Ectodermal cell (in vitro differentiated cells): ENCODE results near the gene CHPF2.
A peak's percentile ranks its signal among the peaks of the same experiment; 100 is the strongest.

Experiments used
- H3K27ac ChIP-seq: 2 replicates; pipeline ENCODE4 v1.7.0; 2013; ENCODE audit warnings: mild to moderate bottlenecking, low read depth, low read length; ENCODE audit not compliant: insufficient read depth, poor library complexity, severe bottlenecking
- H3K27me3 ChIP-seq: 2 replicates; pipeline ENCODE4 v1.7.0; 2013; ENCODE audit warnings: mild to moderate bottlenecking, low read length; ENCODE audit not compliant: insufficient read depth, control insufficient read depth, poor library complexity, severe bottlenecking
- H3K36me3 ChIP-seq: one replicate; pipeline ENCODE4 v1.7.0; 2013; ENCODE audit warnings: low read length; ENCODE audit not compliant: control insufficient read depth, insufficient read depth
- H3K4me1 ChIP-seq: one replicate; pipeline ENCODE4 v1.7.0; 2013; ENCODE audit warnings: low read length; ENCODE audit not compliant: control insufficient read depth, insufficient read depth
- H3K4me3 ChIP-seq: 2 replicates; pipeline ENCODE4 v1.7.0; 2013; ENCODE audit warnings: low read depth, low read length, control low read depth; ENCODE audit not compliant: insufficient read depth
- H3K9me3 ChIP-seq: 2 replicates; pipeline ENCODE4 v1.7.0; 2013; ENCODE audit warnings: mild to moderate bottlenecking, low read length, moderate library complexity; ENCODE audit not compliant: control insufficient read depth
- WGBS, 2 experiments: methylation state at CpG; one replicate each; pipeline ENCODE4 v1.1.7; 2013; ENCODE audit warnings: missing lambda C conversion rate in 2 of 2; 5-methylcytosine and 5-hydroxymethylcytosine counted together

Gene CHPF2

GRCh38 chr7:151275813-151276577 lies 43.7 kb downstream of the CHPF2 start:
- Histone ChIP-seq H3K27ac (no peak overlapping the region), H3K27me3 (peaks cover 25% of the 10 kb centered on the region), H3K36me3 (no peaks in the 10 kb centered on the region), H3K4me3 (no peak overlapping the region), H3K9me3 (no peaks in the 10 kb centered on the region), H3K4me1 (peaks cover 7% of the 10 kb centered on the region)
- 21 to 30% methylated on average over 10 of the region's 10 CpGs for WGBS, 2 experiments

- Histone ChIP-seq H3K27ac (no peak overlapping the region), H3K4me3 (peak overlapping the region; percentile 22), H3K4me1 (peaks cover 7% of the 10 kb centered on the region), H3K9me3 (no peaks in the 10 kb centered on the region), H3K36me3 (no peaks in the 10 kb centered on the region), H3K27me3 (peaks cover 25% of the 10 kb centered on the region)
- WGBS, 2 experiments = 13% methylated on average over 63 of the region's 63 CpGs
These were observed 44.6 kb downstream of the CHPF2 start for GRCh38 chr7:151276666-151277590.

GRCh38 chr7:151277631-151278030 lies 45.3 kb downstream of the CHPF2 start:
- Histone ChIP-seq H3K36me3 (no peaks in the 10 kb centered on the region), H3K27ac (no peak overlapping the region), H3K27me3 (peaks cover 27% of the 10 kb centered on the region), H3K4me1 (peaks cover 7% of the 10 kb centered on the region), H3K9me3 (no peaks in the 10 kb centered on the region), H3K4me3 (no peak overlapping the region)
- WGBS, 2 experiments = 71 to 80% methylated on average over 8 of the region's 8 CpGs

- H3K4me3 ChIP-seq = no peak overlapping the region
- peaks cover 27% of the 10 kb centered on the region for H3K27me3 ChIP-seq
- H3K27ac ChIP-seq = no peak overlapping the region
- no peaks in the 10 kb centered on the region for H3K9me3 ChIP-seq
- WGBS, 2 experiments = 91% methylated on average over 12 of the region's 12 CpGs
- peaks cover 7% of the 10 kb centered on the region for H3K4me1 ChIP-seq
- H3K36me3 ChIP-seq = no peaks in the 10 kb centered on the region
These were observed 46.7 kb downstream of the CHPF2 start for GRCh38 chr7:151278949-151279348.

- no peak overlapping the region for H3K27ac ChIP-seq
- no peaks in the 10 kb centered on the region for H3K36me3 ChIP-seq
- peaks cover 27% of the 10 kb centered on the region for H3K27me3 ChIP-seq
- WGBS, 2 experiments = 86 to 92% methylated on average over 5 of the region's 5 CpGs
- no peak overlapping the region for H3K4me3 ChIP-seq
- H3K4me1 ChIP-seq = peaks cover 7% of the 10 kb centered on the region
- H3K9me3 ChIP-seq = no peaks in the 10 kb centered on the region
These were observed 47.6 kb downstream of the CHPF2 start for GRCh38 chr7:151279868-151280267.

GRCh38 chr7:151280388-151281019 lies 48.2 kb downstream of the CHPF2 start:
- H3K27ac ChIP-seq = no peak overlapping the region
- H3K4me1 ChIP-seq = peaks cover 7% of the 10 kb centered on the region
- no peak overlapping the region for H3K4me3 ChIP-seq
- H3K36me3 ChIP-seq = no peaks in the 10 kb centered on the region
- no peaks in the 10 kb centered on the region for H3K9me3 ChIP-seq
- 93 to 94% methylated on average over 9 of the region's 9 CpGs for WGBS, 2 experiments
- peaks cover 23% of the 10 kb centered on the region for H3K27me3 ChIP-seq

GRCh38 chr7:151281686-151282085 lies 49.4 kb downstream of the CHPF2 start:
- peaks cover 11% of the 10 kb centered on the region for H3K27me3 ChIP-seq
- no peaks in the 10 kb centered on the region for H3K9me3 ChIP-seq
- H3K4me1 ChIP-seq = no peaks in the 10 kb centered on the region
- no peak overlapping the region for H3K27ac ChIP-seq
- 59 to 64% methylated on average over 6 of the region's 6 CpGs for WGBS, 2 experiments
- no peaks in the 10 kb centered on the region for H3K36me3 ChIP-seq
- H3K4me3 ChIP-seq = no peak overlapping the region

- Histone ChIP-seq H3K4me1 (no peaks in the 10 kb centered on the region), H3K4me3 (no peak overlapping the region), H3K9me3 (no peaks in the 10 kb centered on the region), H3K27me3 (peaks cover 11% of the 10 kb centered on the region), H3K36me3 (no peaks in the 10 kb centered on the region), H3K27ac (no peak overlapping the region)
- WGBS, 2 experiments = 81 to 83% methylated on average over 8 of the region's 8 CpGs
These were observed 49.8 kb downstream of the CHPF2 start for GRCh38 chr7:151282111-151282510.

GRCh38 chr7:151283302-151283701 lies 51.0 kb downstream of the CHPF2 start:
- Histone ChIP-seq H3K27me3 (peaks cover 3% of the 10 kb centered on the region), H3K4me3 (no peak overlapping the region), H3K4me1 (no peaks in the 10 kb centered on the region), H3K9me3 (no peaks in the 10 kb centered on the region), H3K27ac (no peak overlapping the region), H3K36me3 (no peaks in the 10 kb centered on the region)
- 86 to 90% methylated on average over 2 of the region's 2 CpGs for WGBS, 2 experiments

- no peaks in the 10 kb centered on the region for H3K4me1 ChIP-seq
- WGBS, 2 experiments = 88 to 94% methylated on average over 2 of the region's 2 CpGs
- no peak overlapping the region for H3K4me3 ChIP-seq
- peaks cover 3% of the 10 kb centered on the region for H3K27me3 ChIP-seq
- H3K36me3 ChIP-seq = no peaks in the 10 kb centered on the region
- H3K9me3 ChIP-seq = no peaks in the 10 kb centered on the region
- no peak overlapping the region for H3K27ac ChIP-seq
These were observed 53.9 kb downstream of the CHPF2 start for GRCh38 chr7:151286148-151286547.
